ENCODE measurements around the gene PIGK. TPM values are rescaled to one million over a fixed set of nuclear protein-coding genes. Genes with fewer than 3 reads are reported as not detected.
A peak's percentile ranks its signal among the peaks of the same experiment; 100 is the strongest.

The PIGK gene
- total and polyA plus RNA-seq, 2 donors (not counting 3 experiments of a cell fraction or from before 2014, with no cell fraction given), result 12.3 to 32.3 TPM

DNA sequence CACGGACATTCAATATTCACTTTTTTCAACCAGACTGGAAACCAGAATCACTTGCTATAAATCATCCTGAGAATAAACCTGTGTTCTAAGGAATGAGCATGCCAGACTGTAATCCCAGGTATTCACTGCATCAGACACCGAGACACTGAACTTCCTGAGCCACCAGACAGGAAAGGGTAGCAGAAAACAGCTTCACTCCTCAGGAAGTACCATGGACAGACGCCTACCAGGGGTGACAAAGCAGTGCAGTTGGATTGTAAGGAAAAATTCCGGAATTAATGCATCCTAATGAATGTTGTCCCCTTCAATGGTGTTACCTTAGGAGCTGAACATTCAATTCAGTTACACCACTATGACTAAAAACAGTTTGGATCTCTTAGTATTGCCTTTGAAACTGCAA lies 156.1 kb downstream of the PIGK start:
- Histone ChIP-seq H3K9me3 (replicated peaks; ENCODE audit: control insufficient read depth, insufficient read depth, low read length) (no peaks in the 10 kb centered on the region), H3K4me1 (ENCODE audit: control insufficient read depth, extremely low read depth, insufficient read depth, low read length) (no peaks in the 10 kb centered on the region), H3K79me2 (ENCODE audit: control insufficient read depth, insufficient read depth, low read length) (no peaks in the 10 kb centered on the region), H3K27ac (ENCODE audit: insufficient read depth, low read depth, low read length) (no peak overlapping the region), H3K9me1 (replicated peaks; ENCODE audit: control insufficient read depth, extremely low read depth, insufficient read depth, low read length) (no peaks in the 10 kb centered on the region), H2AFZ (ENCODE audit: low read depth, low read length) (no peak overlapping the region), H3K4me3 (replicated peaks in 1 of 3; ENCODE audit: insufficient read depth in 1 of 3, low read depth in 1 of 3, low read length in 3 of 3) (no peak overlapping the region), H4K20me1 (replicated peaks; ENCODE audit: control insufficient read depth, extremely low read depth, insufficient read depth, low read length) (no peaks in the 10 kb centered on the region), H3K4me2 (ENCODE audit: insufficient read depth, low read length) (no peak overlapping the region), H3K36me3 (ENCODE audit: control insufficient read depth in 2 of 2, extremely low read depth in 1 of 2, insufficient read depth in 2 of 2, low read length in 2 of 2) (no peaks in the 10 kb centered on the region), H3K9ac (replicated peaks; ENCODE audit: extremely low read depth, insufficient read depth, low read length) (no peak overlapping the region), H3K27me3 (ENCODE audit: control insufficient read depth in 2 of 2, insufficient read depth in 2 of 2, low read length in 2 of 2) (peaks cover 2 to 4% of the 10 kb centered on the region in 2 experiments)
- TF ChIP-seq POLR2AphosphoS5 (IDR thresholded peaks at IDR 0.05; ENCODE audit: insufficient read depth, low read depth, low read length) (no peak), POLR2A (IDR thresholded peaks at IDR 0.05; ENCODE audit: low read depth, low read length) (no peak), EZH2 (IDR thresholded peaks at IDR 0.05; ENCODE audit: borderline replicate concordance, low read depth, low read length, severe bottlenecking) (no peak), JUN (IDR thresholded peaks at IDR 0.05; ENCODE audit: borderline replicate concordance, insufficient read depth, insufficient read length, low read depth) (no peak), GATA2 (IDR thresholded peaks at IDR 0.05; ENCODE audit: insufficient read depth, insufficient read length, low read depth, low read length) (no peak), MYC (IDR thresholded peaks at IDR 0.05; ENCODE audit: low read depth, low read length) (no peak), FOS (IDR thresholded peaks at IDR 0.05; ENCODE audit: borderline replicate concordance, insufficient read depth, low read length) (no peak)
- TF ChIP-seq, protein P1, sequence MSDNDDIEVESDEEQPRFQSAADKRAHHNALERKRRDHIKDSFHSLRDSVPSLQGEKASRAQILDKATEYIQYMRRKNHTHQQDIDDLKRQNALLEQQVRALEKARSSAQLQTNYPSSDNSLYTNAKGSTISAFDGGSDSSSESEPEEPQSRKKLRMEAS (IDR thresholded peaks at IDR 0.05; ENCODE audit: insufficient read depth, insufficient read length), result no peak
- TF ChIP-seq, protein P2, sequence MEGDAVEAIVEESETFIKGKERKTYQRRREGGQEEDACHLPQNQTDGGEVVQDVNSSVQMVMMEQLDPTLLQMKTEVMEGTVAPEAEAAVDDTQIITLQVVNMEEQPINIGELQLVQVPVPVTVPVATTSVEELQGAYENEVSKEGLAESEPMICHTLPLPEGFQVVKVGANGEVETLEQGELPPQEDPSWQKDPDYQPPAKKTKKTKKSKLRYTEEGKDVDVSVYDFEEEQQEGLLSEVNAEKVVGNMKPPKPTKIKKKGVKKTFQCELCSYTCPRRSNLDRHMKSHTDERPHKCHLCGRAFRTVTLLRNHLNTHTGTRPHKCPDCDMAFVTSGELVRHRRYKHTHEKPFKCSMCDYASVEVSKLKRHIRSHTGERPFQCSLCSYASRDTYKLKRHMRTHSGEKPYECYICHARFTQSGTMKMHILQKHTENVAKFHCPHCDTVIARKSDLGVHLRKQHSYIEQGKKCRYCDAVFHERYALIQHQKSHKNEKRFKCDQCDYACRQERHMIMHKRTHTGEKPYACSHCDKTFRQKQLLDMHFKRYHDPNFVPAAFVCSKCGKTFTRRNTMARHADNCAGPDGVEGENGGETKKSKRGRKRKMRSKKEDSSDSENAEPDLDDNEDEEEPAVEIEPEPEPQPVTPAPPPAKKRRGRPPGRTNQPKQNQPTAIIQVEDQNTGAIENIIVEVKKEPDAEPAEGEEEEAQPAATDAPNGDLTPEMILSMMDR (IDR thresholded peaks at IDR 0.05; ENCODE audit: extremely low read depth in 1 of 2, insufficient read depth in 1 of 2, low read depth in 1 of 2, low read length in 2 of 2), result no peak
- no TSS peak for BruUV-seq (replicated peaks)
- FAIRE-seq (peak; percentile 59), DNase-seq (ENCODE audit: low read depth, low spot score) (peak; percentile 19)
- POLR2A ChIA-PET, result no interaction called here
- intact Hi-C loops (cut with micrococcal nuclease) (no loop called here), dilution Hi-C loops (cut with MboI; ENCODE audit: extremely low pct_ligation_motif_present, low sequenced_read_pairs) (no loop called here)
- CTCF ChIA-PET, result no interaction called here

All from endothelial cell of umbilical vein (primary cell).